Uterus (tissue), 2 donors: Measurements from ENCODE around the gene MCUR1.

Source experiments
- POLR2A ChIP-seq, 2 donors: fragments of 450-650 bp; IDR thresholded peaks; one replicate each; pipeline ENCODE4 v1.6.1; 2016; ENCODE audit warnings: antibody characterized with exemption in 2 of 2, mild to moderate bottlenecking in 1 of 2, moderate library complexity in 1 of 2
- TF ChIP-seq, protein P1 (sequence below), 4 experiments: fragments of 200-600 bp in 2 of 4; fragments of 450-650 bp in 2 of 4; sonication (generic) in 2 of 4; IDR thresholded peaks; one replicate each; pipeline ENCODE4 v1.5.1; 2016 to 2019; ENCODE audit warnings: antibody characterized with exemption in 4 of 4, mild to moderate bottlenecking in 2 of 4, moderate library complexity in 1 of 4

GRCh38 chr6:13838616-13839015, 24.3 kb upstream of the MCUR1 start:
- TF ChIP-seq, protein P1, sequence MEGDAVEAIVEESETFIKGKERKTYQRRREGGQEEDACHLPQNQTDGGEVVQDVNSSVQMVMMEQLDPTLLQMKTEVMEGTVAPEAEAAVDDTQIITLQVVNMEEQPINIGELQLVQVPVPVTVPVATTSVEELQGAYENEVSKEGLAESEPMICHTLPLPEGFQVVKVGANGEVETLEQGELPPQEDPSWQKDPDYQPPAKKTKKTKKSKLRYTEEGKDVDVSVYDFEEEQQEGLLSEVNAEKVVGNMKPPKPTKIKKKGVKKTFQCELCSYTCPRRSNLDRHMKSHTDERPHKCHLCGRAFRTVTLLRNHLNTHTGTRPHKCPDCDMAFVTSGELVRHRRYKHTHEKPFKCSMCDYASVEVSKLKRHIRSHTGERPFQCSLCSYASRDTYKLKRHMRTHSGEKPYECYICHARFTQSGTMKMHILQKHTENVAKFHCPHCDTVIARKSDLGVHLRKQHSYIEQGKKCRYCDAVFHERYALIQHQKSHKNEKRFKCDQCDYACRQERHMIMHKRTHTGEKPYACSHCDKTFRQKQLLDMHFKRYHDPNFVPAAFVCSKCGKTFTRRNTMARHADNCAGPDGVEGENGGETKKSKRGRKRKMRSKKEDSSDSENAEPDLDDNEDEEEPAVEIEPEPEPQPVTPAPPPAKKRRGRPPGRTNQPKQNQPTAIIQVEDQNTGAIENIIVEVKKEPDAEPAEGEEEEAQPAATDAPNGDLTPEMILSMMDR (IDR thresholded peaks at IDR 0.05) = no peak
- no peak for TF ChIP-seq POLR2A (IDR thresholded peaks at IDR 0.05)
